Smooth muscle cell (in vitro differentiated cells): ENCODE results near the gene METTL26. TPM values are rescaled to one million over a fixed set of nuclear protein-coding genes. Genes with fewer than 3 reads are reported as not detected.

Source experiments
- DNase-seq: peaks from one replicate; lab custom pipeline; 2025; ENCODE audit not compliant: unreplicated experiment; lab: John Stamatoyannopoulos, UW
- H2AFZ ChIP-seq: fragments of 200-600 bp; sonication (generic); 2 replicates; pipeline ENCODE4 v1.6.0; 2016; ENCODE audit warnings: antibody characterized with exemption, low read depth, mild to moderate bottlenecking
- H3F3A ChIP-seq: fragments of 200-600 bp; sonication (generic); 2 replicates; pipeline ENCODE4 v1.6.0; 2017; ENCODE audit warnings: antibody characterized with exemption, low read depth
- H3K27ac ChIP-seq: fragments of 200-600 bp; sonication (generic); 2 replicates; pipeline ENCODE4 v1.5.1; 2016; ENCODE audit warnings: low read depth, mild to moderate bottlenecking
- H3K27me3 ChIP-seq: fragments of 200-600 bp; sonication (generic); 2 replicates; pipeline ENCODE4 v1.6.1; 2016; ENCODE audit warnings: low read depth, mild to moderate bottlenecking
- H3K36me3 ChIP-seq: fragments of 200-600 bp; sonication (generic); 2 replicates; pipeline ENCODE4 v1.5.1; 2016; ENCODE audit warnings: low read depth
- H3K4me1 ChIP-seq: fragments of 200-600 bp; sonication (generic); 2 replicates; pipeline ENCODE4 v1.5.1; 2016; ENCODE audit warnings: low read depth
- H3K4me2 ChIP-seq: fragments of 200-600 bp; sonication (generic); 2 replicates; pipeline ENCODE4 v1.6.0; 2016; ENCODE audit warnings: mild to moderate bottlenecking
- H3K4me3 ChIP-seq: fragments of 200-600 bp; sonication (generic); 2 replicates; pipeline ENCODE4 v1.5.1; 2016; ENCODE audit warnings: mild to moderate bottlenecking
- H3K79me2 ChIP-seq: fragments of 200-600 bp; sonication (generic); 2 replicates; pipeline ENCODE4 v1.6.0; 2016; ENCODE audit warnings: low read depth, mild to moderate bottlenecking
- H3K9ac ChIP-seq: fragments of 200-600 bp; sonication (generic); 2 replicates; pipeline ENCODE4 v1.6.0; 2016; ENCODE audit warnings: low read depth
- H3K9me3 ChIP-seq: fragments of 200-600 bp; sonication (generic); replicated peaks from 2 replicates; pipeline ENCODE4 v1.5.1; 2016; ENCODE audit warnings: low read depth
- H4K20me1 ChIP-seq: fragments of 200-600 bp; sonication (generic); 2 replicates; pipeline ENCODE4 v1.6.0; 2016; ENCODE audit warnings: low read depth
- WGBS: methylation state at CpG from one replicate; pipeline ENCODE4 v1.1.7; 2016; ENCODE audit warnings: low lambda C conversion rate; 5-methylcytosine and 5-hydroxymethylcytosine counted together
- polyA plus RNA-seq: library from polyadenylated mRNA; unstranded; fragments of >200 nt; fragmentation: Nextera tagmentation; extraction: Ambion mirVana; gene quantifications from 2 replicates; pipeline ENCODE4 v1.2.1, GENCODE V29; 2016
- total RNA-seq: library from RNA; depleted of rRNA; stranded (reverse); fragments of >200 nt; gene quantifications from 2 replicates; pipeline ENCODE4 v1.2.3, GENCODE V29; 2014
- TF ChIP-seq, protein P1 (sequence below): fragments of 200-600 bp; sonication (generic); IDR thresholded peaks from 2 replicates; pipeline ENCODE4 v1.5.1; 2017; ENCODE audit warnings: borderline replicate concordance, mild to moderate bottlenecking, antibody characterized with exemption; ENCODE audit not compliant: insufficient read depth, poor library complexity, severe bottlenecking

The METTL26 gene
- total and polyA plus RNA-seq, 2 experiments from 2014 or later: 134 to 238 TPM

DNA sequence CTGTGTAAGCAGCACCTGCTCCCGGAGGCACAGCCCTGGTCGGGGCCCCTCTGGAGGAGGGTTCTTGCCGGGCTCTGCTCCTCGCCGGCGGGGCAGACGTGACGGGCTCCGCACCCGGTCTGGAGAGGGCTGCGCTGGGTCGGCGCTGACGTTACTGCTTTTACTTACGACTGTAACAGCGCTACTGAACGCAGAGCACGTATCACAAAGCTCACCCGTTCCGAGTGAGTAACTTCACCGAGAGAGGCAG is 47.5 kb downstream of the METTL26 start:
- Histone ChIP-seq H3K9me3 (no peaks in the 10 kb centered on the region), H3K4me2 (peak overlapping the region; percentile 84), H3K27me3 (no peaks in the 10 kb centered on the region), H3F3A (no peaks in the 10 kb centered on the region), H3K27ac (peak overlapping the region; percentile 97), H3K79me2 (peaks cover 34% of the 10 kb centered on the region), H3K9ac (peak overlapping the region; percentile 97), H3K36me3 (no peaks in the 10 kb centered on the region), H4K20me1 (peaks cover 33% of the 10 kb centered on the region), H3K4me3 (peak overlapping the region; percentile 93), H2AFZ (peak overlapping the region; percentile 94), H3K4me1 (peaks cover 6% of the 10 kb centered on the region)
- TF ChIP-seq, protein P1, sequence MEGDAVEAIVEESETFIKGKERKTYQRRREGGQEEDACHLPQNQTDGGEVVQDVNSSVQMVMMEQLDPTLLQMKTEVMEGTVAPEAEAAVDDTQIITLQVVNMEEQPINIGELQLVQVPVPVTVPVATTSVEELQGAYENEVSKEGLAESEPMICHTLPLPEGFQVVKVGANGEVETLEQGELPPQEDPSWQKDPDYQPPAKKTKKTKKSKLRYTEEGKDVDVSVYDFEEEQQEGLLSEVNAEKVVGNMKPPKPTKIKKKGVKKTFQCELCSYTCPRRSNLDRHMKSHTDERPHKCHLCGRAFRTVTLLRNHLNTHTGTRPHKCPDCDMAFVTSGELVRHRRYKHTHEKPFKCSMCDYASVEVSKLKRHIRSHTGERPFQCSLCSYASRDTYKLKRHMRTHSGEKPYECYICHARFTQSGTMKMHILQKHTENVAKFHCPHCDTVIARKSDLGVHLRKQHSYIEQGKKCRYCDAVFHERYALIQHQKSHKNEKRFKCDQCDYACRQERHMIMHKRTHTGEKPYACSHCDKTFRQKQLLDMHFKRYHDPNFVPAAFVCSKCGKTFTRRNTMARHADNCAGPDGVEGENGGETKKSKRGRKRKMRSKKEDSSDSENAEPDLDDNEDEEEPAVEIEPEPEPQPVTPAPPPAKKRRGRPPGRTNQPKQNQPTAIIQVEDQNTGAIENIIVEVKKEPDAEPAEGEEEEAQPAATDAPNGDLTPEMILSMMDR: no peak
- WGBS: under 1% methylated on average over 16 of the region's 21 CpGs
- DNase-seq: no peak

DNA sequence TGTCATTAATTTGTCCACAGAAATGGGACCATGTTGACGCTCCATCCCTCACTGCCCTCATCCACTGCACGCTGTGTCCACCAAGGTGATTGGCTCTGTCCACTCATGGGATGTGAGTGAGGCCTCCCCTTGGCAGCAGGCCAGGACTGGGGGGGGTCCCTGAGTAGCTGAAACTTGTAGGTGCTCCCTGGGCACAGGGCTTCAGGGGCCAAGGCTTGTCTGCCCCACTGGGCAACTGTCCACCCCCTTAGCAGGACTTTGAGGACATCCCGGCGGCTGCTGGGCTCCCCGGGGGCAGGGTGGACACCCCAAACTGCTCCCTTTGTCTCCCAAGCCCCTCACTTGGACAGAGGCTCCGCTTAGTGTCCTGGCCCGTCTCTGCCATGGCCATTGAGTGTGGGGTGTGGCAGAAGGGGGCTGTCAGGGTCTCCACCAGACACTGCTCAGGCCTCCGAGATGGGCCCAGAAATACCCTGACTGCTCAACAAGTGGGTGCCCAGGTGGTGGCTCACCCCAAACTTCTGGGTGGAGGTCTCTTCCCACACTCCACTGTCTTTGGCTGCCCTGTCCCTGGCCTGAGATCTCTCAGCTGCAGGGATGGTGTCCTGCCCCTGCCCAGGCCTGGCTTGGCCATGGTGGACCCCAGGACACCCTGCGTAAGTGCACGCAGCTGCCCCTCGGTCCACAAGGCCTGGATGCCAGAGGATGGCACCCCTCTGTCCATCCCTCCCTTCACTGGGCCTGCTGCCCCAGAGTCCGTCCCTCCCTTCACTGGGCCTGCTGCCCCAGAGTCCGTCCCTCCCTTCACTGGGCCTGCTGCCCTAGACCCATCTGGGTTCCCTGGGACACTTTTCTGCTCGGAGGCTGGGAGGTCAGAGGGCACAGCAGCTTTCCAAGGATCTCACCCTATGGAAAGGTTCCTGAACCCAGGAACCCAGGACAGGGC is 49.2 kb downstream of the METTL26 start:
- H3K27ac ChIP-seq: peak overlapping the region; percentile 97

DNA sequence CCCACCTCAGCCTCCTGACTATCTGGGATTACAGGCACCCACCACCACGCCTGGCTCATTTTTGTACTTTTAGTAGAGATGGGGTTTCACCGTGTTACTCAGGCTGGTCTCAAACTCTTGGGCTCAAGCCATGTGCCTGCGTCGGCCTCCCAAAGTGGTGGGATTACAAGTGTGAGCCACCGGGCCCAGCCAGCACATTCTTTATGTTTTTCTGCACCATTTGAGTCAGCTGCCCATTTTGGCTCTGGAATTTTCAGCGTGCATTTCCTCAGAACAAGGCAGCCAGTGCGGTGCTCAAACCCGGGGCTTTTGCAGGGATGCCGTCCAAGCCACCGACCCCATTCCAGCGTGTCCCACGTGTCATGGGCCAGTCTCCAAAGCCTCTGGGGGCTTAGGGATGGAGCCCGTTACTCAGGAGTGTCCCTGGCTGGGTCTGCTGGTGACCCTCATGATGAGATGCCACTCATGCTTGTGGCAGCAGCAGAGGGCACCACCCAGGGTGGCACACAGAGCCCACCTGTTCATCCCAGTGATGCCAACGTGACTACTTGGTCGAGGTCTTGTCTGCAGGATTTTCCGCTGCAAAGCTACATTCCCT is 50.0 kb downstream of the METTL26 start:
- Histone ChIP-seq H3K27ac (no peak overlapping the region), H3K9me3 (no peaks in the 10 kb centered on the region), H3K9ac (no peak overlapping the region), H3K27me3 (no peaks in the 10 kb centered on the region), H3K4me3 (no peak overlapping the region), H4K20me1 (peaks cover 8% of the 10 kb centered on the region), H3K79me2 (peaks cover 10% of the 10 kb centered on the region), H2AFZ (no peak overlapping the region), H3K4me1 (peaks cover 6% of the 10 kb centered on the region), H3F3A (no peaks in the 10 kb centered on the region), H3K36me3 (no peaks in the 10 kb centered on the region), H3K4me2 (no peak overlapping the region)
- TF ChIP-seq, protein P1: no peak
- no peak for DNase-seq
- WGBS: 64% methylated on average over 16 of the region's 16 CpGs

More for the DNA sequence above, 49.2 kb downstream of the METTL26 start:
- Histone ChIP-seq H3K9ac (no peak overlapping the region), H3K4me1 (peaks cover 6% of the 10 kb centered on the region), H4K20me1 (peaks cover 16% of the 10 kb centered on the region), H2AFZ (no peak overlapping the region), H3K27me3 (no peaks in the 10 kb centered on the region), H3K36me3 (no peaks in the 10 kb centered on the region), H3K79me2 (peaks cover 18% of the 10 kb centered on the region), H3K4me2 (peak overlapping the region; percentile 84), H3F3A (no peaks in the 10 kb centered on the region), H3K9me3 (no peaks in the 10 kb centered on the region), H3K4me3 (no peak overlapping the region)
- TF ChIP-seq, protein P1: no peak
- no peak for DNase-seq
- 96% methylated on average over 14 of the region's 14 CpGs for WGBS
